ENCODE measurements around the gene RADX.
"Not testable (repeated sequence)": the region's sequence is repeated elsewhere in the genome, so short reads cannot be mapped to it uniquely, and the experiment has no call there.

RADX gene, protein sequence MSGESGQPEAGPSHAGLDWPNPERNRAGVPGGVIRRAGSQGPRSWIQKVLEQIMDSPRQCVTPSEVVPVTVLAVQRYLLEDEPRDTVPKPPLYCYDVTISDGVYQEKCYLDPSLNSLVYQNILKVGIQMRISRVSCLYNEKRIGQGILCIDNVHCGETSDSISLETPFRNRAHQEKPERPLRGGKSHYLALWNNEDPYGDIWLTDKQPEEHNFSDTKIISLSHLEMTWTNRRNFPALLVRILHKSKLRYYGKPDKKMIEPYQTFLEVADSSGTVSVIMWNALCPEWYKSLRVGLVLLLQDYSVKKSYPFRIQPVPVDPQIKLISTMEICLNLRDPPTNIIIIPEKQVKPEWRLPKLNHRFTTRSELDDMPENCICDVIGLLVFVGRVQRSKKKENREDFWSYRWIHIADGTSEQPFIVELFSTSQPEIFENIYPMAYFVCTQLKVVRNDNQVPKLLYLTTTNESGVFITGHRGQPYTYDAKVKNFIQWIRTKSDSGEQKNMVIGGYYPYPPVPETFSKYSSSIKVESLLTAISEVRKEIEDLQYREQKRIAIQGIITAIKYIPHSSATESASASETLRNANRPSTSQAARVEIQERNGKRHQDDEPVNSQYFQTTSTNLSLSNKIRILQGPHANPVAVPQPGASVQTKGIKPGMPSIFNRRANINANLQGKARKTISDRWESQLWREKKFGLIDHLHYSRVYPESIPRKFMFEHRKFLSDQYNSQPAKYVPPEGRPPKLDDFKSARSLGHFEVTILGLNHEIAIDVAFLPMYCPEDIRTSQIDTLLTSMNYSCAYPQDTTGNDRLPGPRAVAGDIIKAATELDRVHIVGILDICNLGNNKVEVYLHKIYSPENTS

DNA sequence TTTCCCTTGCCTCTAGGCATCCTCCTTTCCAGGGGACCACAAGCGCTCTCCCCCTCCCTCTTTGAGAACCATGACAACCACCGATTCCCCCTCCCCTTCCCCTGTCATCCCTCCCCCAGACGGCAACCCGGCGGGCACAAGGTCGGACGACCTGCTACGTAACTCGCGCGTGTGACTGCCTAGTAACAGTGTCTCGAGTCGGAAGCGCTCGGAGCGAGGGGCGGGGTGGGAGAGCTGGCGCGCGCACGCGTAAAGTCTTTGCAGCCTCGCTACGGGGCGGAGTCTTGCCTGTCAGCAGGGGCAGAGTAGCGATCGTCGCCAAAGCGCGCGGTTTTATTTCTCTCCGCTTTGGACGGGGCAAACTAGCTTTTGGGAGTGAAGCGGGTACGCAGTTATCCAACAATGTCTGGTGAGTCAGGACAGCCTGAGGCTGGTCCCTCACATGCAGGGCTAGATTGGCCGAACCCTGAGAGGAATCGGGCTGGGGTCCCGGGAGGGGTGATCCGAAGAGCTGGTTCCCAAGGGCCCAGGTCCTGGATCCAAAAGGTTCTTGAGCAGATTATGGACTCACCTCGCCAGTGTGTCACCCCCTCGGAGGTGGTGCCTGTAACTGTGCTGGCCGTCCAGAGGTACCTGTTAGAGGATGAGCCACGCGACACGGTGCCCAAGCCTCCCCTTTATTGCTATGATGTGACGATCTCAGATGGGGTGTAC is at the start of gene RADX:
Gene RADX, plus strand, starts transcription at position 300 of the 714 bp plus-strand sequence. Its CDS starts 103 bp downstream, at position 403.
- peak; percentile 61 for DNase-seq

DNA sequence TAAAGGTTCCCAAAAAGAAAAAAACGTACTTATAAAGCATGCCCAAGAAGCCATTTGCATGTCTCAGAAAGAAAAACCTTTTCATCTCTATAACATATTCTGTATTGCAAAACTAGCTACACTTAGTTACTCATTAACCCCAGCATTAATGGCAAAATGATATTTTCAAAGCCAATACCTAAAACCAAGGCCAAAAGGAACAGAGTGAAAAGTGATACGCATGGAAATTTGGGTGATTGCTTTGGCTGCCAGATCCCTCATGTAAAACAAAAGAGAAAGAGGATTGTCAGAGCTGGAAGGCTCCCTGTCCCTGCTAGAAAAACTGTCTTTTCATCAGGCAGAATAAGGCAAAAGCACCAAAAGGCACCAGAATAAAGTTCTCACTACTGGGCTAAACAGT is 46.8 kb upstream of the RADX start:
- DNase-seq, result no peak

DNA sequence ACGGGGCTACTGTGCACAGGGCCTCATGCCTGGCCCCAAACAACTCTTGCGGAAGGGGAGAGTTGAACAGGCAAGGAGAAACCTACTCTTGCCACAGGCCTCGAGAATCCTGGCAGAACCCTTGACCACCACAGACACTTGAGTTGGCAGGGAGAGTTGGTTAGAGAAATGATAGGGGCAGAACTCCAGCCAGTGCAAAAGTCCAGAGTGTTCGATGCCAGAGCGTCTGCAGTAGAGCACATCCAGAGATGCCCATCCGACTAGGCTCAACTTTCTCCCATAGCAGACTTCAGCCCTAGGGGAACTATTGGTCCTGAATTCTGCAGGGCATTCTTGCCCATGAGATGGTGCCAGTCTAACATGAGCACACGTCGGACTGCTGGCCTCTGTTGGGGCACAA is 45.4 kb upstream of the RADX start:
- DNase-seq, result no peak

DNA sequence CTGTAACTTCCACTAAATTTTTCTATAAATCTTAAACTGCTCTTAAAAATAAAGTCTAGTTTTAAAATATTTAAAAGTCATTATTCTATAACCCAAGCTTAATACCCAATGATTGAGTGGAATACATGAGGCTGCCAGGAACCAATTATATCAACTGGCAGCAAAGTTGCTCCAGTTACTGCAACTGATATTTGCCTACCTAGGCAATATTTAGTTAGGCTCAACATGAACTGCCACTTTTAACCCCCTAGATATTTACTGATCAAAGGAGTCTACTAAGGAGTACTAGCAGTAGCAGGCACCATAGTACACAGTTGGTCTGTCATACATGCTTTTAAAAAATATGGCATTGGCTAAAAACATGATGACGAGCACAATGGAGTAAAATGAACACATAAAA is 29.9 kb upstream of the RADX start:
- DNase-seq, result no peak

DNA sequence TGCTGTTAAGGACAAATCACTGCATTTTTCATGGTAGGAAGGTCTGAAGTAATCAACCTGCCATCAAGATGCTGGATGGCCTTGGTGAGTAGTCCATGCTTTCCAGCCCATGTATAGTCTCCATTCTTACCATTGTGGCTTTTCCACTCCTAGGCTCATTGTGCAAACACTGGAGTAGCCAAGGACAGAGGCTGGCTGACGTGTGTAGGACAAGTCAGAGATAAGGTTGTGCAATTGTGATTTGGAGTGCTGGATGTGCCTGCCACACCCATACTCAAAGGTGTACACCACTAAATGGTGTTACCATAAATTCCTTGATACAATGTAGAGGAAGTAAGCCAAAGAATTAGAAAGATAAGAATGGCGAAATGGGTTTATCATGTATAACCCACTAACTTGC is 26.3 kb upstream of the RADX start:
- no peak for DNase-seq

DNA sequence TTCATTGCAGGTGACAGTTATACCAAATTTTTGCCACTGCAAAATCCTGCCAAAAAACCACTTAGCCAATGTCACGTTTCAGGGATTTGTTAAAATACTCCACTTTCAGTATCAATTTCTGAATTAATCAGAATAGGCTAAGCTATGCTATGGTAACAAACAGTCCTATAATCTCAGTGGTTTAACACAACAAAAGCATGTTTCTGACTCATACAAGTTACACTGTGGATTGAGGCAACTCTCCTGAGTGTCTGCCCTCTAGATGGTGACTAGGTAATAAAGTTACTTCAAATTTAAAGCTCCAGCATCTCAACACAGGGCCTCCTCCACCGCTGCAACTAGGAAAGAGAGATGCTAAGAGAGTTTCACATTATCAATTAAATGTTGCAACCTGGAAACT is 23.0 kb upstream of the RADX start:
- no peak for DNase-seq

DNA sequence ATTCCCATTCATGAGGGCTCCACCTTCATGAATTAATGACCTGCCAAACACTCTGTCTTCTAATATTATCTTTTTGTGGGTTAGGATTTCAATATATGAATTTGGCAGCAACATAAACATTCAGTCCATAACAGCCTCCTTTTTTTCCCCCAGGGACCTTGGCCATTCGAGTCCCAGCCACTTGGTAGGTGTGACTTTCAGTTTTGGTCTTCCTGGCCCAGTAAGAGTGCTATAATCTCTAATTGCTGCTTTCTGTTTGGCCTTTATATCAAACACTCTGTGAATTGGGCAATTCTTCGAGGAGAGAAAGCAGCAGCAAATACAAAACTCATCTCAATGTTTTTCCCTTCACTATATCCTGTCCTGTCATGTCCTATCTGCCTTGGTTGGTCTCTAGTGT is 12.4 kb upstream of the RADX start:
- no peak for DNase-seq

DNA sequence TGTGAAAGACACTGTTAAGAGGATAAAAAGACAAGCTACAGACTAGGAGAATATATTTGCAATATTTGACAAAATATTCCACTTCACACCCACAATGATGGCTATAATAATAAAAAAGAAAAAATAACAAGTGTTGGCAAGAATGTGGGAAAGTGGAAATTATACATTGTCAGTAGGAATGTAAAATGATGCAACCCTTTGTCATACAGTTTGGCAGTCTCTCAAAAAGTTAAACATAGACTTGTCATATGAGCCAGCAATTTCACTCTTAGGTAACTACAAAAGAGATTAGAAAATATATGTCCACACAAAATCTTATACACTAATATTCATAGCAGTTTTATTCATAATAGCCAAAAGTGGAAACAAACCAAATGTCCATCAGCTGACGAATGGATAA is 5.2 kb upstream of the RADX start:
- DNase-seq, result no peak

DNA sequence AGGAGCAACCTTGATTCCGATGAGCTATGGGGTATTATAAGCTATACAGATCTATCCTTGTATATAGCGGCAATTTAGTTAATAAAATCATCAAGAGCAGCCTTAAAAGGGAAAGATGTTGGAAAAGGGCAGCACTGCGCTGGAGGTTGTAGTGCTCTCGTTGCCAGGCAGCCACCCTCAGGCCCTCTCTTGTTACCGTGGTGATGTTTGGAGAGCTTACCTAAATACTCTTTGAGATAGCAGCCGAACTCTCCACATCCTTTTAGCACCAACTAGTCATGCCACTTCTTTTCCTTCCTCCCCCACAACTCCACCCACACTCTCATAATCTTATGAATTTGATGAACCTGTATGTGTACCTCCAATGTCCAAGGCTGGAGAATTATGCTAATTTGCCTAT is 3.8 kb upstream of the RADX start:
- no peak for DNase-seq

DNA sequence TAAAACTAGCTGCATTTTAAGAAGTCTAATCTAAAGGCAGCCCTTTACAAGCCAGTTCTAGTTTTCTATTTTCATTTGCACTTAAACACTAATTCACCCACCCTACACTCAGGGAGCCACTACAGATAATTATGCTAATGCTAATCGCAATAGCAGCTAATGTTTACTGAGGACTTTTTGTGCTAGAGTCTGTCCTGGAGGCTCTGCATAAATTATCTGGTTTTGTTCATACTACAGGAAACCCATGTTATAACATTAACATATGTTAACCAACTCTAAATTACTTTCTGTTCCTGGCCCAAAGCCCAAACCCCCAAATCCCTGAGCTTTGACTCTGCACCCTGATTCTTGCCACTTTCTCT is 480 bp upstream of the RADX start:
- no peak for DNase-seq

DNA sequence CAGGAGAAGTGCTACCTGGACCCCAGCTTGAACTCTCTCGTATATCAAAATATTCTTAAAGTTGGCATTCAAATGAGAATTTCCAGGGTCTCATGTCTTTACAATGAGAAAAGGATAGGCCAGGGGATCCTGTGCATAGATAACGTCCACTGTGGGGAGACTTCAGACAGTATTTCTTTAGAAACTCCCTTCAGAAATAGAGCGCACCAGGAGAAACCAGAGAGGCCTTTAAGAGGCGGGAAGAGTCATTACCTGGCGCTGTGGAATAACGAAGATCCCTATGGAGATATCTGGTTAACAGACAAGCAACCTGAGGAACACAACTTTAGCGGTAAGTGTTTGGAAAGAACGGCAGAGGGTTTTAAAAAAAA is 600 bp downstream of the RADX start:
- DNase-seq, result no peak

DNA sequence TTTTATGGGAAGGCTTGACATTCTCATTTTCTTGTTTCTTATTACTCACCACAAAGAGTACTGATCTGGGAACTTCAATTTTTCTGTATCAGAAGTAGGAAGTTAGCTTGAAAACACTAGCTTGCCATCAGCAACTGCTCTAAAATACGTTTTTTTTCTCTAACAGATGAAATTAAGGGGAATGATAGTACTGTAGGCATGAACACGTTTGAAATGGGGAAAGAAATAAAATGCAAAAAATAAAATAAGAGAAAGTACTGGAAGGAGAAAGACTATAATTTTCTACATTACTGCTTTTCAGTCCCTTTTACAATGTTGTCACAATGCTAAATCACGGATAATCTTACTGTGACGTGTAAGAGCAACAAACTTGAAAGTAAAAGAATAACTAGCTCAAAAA is 1.5 kb downstream of the RADX start:
- no peak for DNase-seq

DNA sequence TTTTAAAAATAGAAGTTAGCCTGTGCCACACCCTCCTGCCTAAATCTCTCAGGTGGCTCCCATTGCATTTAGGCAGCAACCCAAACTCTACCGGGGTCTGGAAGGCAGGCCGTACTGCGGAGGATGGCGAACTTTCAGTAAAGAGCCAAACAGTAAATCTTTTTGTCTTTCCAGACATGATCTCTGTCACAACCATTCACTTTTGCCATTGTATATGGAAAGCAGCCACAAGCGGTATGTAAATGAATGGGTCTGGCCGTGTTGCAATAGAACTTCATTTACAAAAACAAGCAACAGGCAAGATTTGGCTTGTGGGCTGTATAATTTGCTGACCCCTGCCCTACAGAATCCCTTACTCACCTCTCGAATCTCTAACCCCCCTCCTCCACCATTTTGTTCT is 3.3 kb downstream of the RADX start:
- DNase-seq, result no peak

DNA sequence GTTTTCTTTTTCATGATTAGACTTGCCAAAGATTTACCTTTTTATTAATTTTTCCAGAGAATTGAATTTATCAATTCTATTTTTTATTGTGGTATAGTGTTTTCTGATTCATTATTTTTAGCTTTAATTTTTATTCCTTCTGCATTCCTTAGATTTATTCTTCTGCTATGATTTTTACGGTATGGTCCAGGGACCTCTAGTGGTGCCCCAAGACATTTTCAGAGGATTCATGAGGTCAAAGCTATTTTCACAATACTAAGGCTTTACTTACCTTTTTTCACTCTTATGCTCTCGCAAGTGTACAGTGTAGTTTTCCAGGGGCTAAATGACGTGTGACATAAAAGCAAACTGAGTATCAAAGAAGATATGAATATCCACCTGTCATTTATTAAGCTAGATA is 8.0 kb downstream of the RADX start:
- DNase-seq, result no peak

DNA sequence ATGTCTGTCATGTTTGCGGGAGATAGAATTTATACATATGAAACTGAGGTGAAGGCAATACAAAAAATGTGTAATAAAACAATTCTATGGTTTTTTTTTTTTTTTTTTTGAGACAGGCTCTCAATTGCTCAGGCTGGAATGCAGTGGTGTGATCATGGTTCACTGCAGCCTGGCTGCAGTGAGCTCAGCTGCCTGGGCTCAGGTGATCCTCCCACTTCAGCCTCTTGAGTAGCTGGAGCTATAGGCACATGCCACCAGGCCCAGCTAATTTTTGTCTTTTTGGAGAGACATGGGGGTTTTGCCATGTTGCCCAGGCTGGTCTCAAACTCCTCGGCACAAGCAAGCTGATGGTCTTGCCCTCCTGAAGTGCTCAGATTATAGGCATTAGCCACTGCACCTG is 10.1 kb downstream of the RADX start:
- DNase-seq, result no peak

DNA sequence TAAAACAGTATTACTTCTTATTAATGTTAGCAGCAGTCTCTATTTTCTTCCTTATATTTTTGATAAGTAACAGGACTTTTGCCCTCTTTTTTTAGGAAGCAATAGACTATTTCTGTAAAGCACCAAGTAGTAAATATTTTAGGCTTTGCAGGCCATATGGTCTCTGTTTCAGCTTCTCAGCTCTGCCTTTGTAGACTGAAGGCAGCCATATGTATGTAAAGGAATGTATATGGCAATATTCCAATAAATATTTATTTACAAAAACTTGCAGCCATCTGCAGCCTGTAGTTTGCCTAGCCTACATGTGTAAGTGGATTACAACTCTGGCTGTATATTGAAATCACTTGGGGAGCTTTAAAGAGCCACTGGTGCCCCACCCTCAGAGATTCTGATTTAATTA is 15.0 kb downstream of the RADX start:
- DNase-seq, result no peak

DNA sequence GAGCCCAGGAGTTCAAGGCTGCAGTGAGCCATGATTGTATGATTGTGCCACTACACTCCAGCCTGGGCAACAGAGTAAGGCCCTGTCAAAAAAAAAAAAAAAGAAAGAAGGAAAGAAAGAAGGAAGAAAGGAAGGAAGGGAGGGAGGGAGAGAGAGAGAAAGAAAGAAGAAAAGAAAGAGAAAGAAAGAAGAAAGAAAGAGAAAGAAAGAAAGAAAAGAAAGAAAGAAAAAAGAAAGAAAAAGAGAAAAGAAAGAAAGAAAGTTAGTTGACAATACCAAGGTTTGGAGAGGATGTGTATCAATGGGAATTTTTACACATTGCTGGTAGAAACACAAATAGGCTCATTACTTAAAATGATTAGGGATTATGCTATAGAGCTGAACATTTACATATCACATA is 19.8 kb downstream of the RADX start:
- no peak for DNase-seq

DNA sequence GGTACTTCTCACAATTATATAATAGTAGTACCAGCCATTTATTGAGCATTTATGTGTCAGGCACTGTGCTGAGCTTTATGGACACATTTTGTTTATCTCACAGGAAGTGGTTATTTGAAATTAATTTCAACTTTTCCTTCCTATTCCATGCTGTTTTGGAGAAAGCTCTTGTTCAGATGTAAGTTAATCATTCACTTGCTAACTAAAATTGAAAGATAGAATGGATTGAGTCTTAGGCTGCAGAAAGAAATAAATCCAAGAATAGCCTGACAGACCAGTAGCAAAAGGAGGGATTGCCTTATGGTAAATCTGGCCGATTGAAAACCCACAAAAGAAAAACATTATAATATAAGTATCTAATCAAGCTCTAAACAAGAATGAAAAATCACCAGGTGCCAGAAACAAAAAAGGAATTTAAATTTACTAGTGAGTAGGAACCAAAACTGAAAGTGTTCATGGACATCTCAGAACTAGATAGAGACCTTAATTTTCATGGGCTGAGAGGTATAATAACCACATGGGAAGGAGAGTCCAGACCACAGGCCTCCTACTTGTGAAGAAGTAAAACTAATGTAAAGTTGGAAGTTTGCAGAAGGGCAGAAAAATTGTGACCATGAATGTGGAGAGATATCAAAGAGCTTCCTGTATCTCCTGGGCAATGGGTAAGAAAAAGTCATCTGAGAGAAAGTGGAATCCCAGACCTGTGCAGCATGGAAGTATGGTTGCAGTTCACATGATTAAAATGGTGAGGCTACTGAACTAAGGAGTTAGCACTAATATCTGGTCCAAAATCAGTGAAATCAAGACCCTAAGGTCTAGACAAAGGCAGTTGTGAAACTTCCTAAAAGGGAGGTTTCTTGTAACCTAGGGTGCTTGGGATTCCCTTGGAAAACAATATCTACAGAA is 38.0 kb downstream of the RADX start:
- DNase-seq, result no peak

DNA sequence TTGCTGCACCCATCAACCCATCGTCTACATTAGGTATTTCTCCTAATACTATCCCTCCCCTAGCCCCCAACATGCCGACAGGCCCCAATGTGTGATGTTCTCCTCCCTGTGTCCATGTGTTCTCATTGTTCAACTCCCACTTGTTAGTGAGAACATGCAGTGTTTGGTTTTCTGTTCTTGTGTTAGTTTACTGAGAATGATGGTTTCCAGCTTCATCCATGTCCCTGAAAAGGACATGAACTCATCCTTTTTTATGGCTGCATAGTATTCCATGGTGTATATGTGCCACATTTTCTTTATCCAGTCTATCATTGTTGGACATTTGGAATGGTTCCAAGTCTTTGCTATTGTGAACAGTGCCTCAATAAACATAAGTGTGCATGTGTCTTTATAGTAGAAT is 41.8 kb downstream of the RADX start:
- DNase-seq, result not testable (repeated sequence)

DNA sequence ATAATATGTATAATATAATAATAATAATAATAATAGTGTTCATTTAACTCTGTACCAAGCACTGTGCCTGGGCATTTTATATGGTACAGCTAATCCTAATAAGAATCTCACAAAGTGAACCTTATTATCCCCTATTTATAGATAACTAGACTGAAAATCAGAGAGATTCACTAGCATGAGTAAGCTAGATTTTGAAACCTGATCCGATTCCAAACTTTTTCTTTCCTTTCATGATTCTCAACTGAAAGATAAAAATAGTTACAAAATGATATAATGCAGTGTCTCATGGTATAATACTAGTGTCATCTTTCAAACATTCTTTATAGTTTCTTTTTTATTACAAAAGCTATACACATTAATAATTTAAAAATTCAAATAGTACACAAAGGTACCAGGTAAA is 58.9 kb downstream of the RADX start:
- no peak for DNase-seq

DNA sequence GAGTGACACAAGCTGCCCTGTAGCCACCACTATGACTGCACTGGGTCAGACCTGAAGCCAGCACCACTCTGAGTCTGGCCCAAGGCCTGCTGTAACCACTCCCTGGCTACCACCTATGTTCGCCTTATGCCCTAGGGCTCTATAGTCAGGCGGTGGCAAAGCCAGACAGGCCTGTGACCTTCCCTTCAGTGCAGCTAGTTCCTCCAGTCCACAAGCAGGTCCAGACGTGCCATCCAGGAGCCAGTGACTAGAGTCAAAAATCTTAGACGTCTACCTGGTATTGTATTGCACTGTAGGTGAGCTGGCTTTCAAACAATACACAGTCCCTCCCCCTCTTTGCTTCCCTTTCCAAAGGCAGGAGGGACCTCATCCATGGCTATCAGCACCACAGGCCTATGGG is 60.7 kb downstream of the RADX start:
- DNase-seq, result no peak

DNA sequence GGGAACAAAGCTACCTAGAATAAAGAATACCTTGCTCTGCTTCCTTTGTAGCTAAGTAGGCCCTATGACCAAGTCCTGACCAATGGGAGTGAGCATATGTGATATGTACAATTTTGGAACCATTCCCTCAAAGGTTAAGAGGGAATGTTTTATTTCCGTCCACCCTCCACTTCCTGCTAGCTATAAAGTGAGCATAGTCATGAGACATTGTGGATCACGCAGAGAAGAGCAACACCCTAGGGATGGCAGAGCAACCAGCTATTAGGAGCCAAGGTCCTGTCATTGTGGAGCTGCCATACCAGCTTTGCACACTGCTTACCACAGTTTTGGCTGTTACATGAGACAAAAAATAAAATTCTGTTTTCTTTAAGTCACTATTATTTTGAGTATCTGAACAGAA is 68.9 kb downstream of the RADX start:
- DNase-seq, result no peak

DNA sequence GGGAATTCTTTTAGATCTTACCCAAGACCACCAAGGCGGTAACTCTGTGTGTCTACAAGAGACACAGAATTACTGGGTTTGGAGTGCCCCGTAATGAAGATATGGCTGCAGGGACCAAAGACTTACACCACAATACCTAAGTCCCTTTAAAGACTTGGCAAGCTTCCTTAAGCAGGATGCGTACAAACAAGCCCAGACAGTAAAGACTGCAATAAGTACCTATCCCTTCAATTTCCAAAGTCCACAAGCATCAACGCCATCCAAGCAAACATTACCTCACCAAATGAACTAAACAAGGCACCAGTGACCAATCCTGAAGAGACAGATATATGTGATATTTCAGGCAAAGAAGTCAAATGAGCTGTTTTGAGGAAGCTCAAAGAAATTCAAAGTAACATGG is 72.4 kb downstream of the RADX start:
- no peak for DNase-seq

Data from NCI-H146 (cell line).